Measurements from ENCODE around the gene CNOT6. TPM values are rescaled to one million over a fixed set of nuclear protein-coding genes. Genes with fewer than 3 reads are reported as not detected.
"Not testable (repeated sequence)": the region's sequence is repeated elsewhere in the genome, so short reads cannot be mapped to it uniquely, and the experiment has no call there.

Gene CNOT6
- total and polyA plus RNA-seq, 9 donors, result 11.7 to 29.7 (median 23.7) TPM

DNA sequence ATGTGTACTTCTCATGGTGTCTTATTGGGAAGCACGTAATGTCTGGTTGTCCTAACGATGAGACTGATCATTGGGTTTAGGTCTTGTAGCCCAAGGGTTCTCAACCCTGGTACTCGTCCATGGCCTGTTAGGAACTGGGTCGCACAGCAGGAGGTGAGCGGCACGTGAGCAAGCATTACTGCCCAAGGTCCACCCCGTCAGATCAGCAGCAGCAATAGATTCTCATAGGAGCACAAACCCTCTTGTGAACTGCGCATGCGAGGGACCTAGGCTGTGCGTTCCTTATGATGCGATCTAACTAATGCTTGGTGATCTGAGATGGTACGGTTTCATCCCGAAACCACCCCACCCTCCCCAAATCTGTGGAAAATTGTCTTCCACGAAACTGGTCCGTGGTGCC, 33.5 kb downstream of the CNOT6 start:
- DNase-seq, result no peak
- peaks cover 4% of the 10 kb centered on the region for H3K4me1 ChIP-seq (ENCODE audit: control insufficient read depth, insufficient read depth, low read length)
- H3K4me3 ChIP-seq (ENCODE audit: low read length), result no peak overlapping the region
- H3K36me3 ChIP-seq (ENCODE audit: control insufficient read depth, insufficient read depth, low read length), result peaks cover 18% of the 10 kb centered on the region
- WGBS (ENCODE audit: insufficient coverage), result 96% methylated on average over 13 of the region's 15 CpGs
- H3K27ac ChIP-seq (ENCODE audit: low read length), result no peak overlapping the region
- no peaks in the 10 kb centered on the region for H3K27me3 ChIP-seq (ENCODE audit: control insufficient read depth, insufficient read depth, low read length)
- no peaks in the 10 kb centered on the region for H3K9me3 ChIP-seq (replicated peaks; ENCODE audit: control insufficient read depth, low read depth, low read length)

DNA sequence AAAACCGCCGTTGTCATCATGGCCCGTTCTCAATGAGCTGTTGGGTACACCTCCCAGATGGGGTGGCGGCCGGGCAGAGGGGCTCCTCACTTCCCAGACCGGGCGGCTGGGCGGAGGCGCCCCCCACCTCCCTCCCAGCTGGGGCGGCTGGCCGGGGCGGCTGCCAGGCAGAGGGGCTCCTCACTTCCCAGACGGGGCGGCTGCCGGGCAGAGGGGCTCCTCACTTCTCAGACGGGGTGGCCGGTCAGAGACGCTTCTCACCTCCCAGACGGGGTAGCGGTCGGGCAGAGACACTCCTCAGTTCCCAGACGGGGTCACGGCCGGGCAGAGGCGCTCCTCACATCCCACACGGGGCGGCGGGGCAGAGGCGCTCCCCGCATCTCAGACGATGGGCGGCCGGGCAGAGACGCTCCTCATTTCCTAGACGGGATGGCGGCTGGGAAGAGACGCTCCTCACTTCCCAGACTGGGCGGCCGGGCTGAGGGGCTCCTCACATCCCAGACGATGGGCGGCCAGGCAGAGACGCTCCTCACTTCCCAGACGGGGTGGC, 36.9 kb downstream of the CNOT6 start:
- H3K4me1 ChIP-seq (ENCODE audit: control insufficient read depth, insufficient read depth, low read length); DNase-seq: not testable (repeated sequence)
- 95% methylated on average over 21 of the region's 43 CpGs for WGBS (ENCODE audit: insufficient coverage)

DNA sequence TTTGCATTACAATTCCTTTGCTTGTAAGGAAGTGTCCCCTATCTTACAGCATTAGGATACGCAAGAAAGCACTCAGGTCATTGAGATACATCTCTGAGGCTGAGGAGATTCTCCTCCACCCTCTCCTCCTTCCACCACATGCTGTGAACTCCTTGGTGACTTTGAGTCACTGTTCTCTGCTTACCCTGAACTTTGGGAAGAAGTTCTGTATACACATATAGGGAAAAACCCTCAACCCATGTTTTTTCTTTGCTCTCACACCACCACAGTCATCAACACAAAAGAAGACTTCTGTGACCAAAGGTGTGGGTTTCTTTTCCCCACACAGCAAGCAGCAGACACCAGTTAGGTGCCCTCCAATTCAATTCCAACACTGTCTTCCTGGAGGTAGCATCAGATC, 38.1 kb downstream of the CNOT6 start:
- no peak overlapping the region for H3K4me3 ChIP-seq (ENCODE audit: low read length)
- no peaks in the 10 kb centered on the region for H3K27me3 ChIP-seq (ENCODE audit: control insufficient read depth, insufficient read depth, low read length)
- DNase-seq, result no peak
- H3K27ac ChIP-seq (ENCODE audit: low read length), result no peak overlapping the region
- no peaks in the 10 kb centered on the region for H3K9me3 ChIP-seq (replicated peaks; ENCODE audit: control insufficient read depth, low read depth, low read length)
- WGBS (ENCODE audit: insufficient coverage), result 100% methylated on average over 1 of the region's 1 CpG
- peaks cover 49% of the 10 kb centered on the region for H3K36me3 ChIP-seq (ENCODE audit: control insufficient read depth, insufficient read depth, low read length)
- no peaks in the 10 kb centered on the region for H3K4me1 ChIP-seq (ENCODE audit: control insufficient read depth, insufficient read depth, low read length)

More for the DNA sequence above, 36.9 kb downstream of the CNOT6 start:
- H3K36me3 ChIP-seq (ENCODE audit: control insufficient read depth, insufficient read depth, low read length), result peaks cover 41% of the 10 kb centered on the region
- H3K4me3 ChIP-seq (ENCODE audit: low read length); H3K27ac ChIP-seq (ENCODE audit: low read length); H3K27me3 ChIP-seq (ENCODE audit: control insufficient read depth, insufficient read depth, low read length); H3K9me3 ChIP-seq (replicated peaks; ENCODE audit: control insufficient read depth, low read depth, low read length): not testable (repeated sequence)

GRCh38 chr5:180533845-180534244, 39.7 kb downstream of the CNOT6 start:
- Histone ChIP-seq H3K27me3 (ENCODE audit: control insufficient read depth, insufficient read depth, low read length) (no peaks in the 10 kb centered on the region), H3K36me3 (ENCODE audit: control insufficient read depth, insufficient read depth, low read length) (peaks cover 45% of the 10 kb centered on the region), H3K27ac (ENCODE audit: low read length) (no peak overlapping the region), H3K4me3 (ENCODE audit: low read length) (no peak overlapping the region), H3K4me1 (ENCODE audit: control insufficient read depth, insufficient read depth, low read length) (no peaks in the 10 kb centered on the region), H3K9me3 (replicated peaks; ENCODE audit: control insufficient read depth, low read depth, low read length) (no peaks in the 10 kb centered on the region)
- WGBS (ENCODE audit: insufficient coverage), result no CpG with 5 or more reads among the region's 1 CpG
- no peak for DNase-seq

- DNase-seq, result no peak
- peaks cover 41% of the 10 kb centered on the region for H3K36me3 ChIP-seq (ENCODE audit: control insufficient read depth, insufficient read depth, low read length)
- H3K27ac ChIP-seq (ENCODE audit: low read length), result no peak overlapping the region
- H3K4me3 ChIP-seq (ENCODE audit: low read length), result no peak overlapping the region
- no CpG with 5 or more reads among the region's 4 CpGs for WGBS (ENCODE audit: insufficient coverage)
- H3K27me3 ChIP-seq (ENCODE audit: control insufficient read depth, insufficient read depth, low read length), result no peaks in the 10 kb centered on the region
- no peaks in the 10 kb centered on the region for H3K9me3 ChIP-seq (replicated peaks; ENCODE audit: control insufficient read depth, low read depth, low read length)
- no peaks in the 10 kb centered on the region for H3K4me1 ChIP-seq (ENCODE audit: control insufficient read depth, insufficient read depth, low read length)
Measured at GRCh38 chr5:180535573-180535972, 41.4 kb downstream of the CNOT6 start.

- H3K4me3 ChIP-seq (ENCODE audit: low read length), result no peak overlapping the region
- H3K27ac ChIP-seq (ENCODE audit: low read length), result no peak overlapping the region
- no peak for DNase-seq
- H3K4me1 ChIP-seq (ENCODE audit: control insufficient read depth, insufficient read depth, low read length), result no peaks in the 10 kb centered on the region
- H3K27me3 ChIP-seq (ENCODE audit: control insufficient read depth, insufficient read depth, low read length), result no peaks in the 10 kb centered on the region
- no CpG with 5 or more reads among the region's 6 CpGs for WGBS (ENCODE audit: insufficient coverage)
- peaks cover 21% of the 10 kb centered on the region for H3K36me3 ChIP-seq (ENCODE audit: control insufficient read depth, insufficient read depth, low read length)
- H3K9me3 ChIP-seq (replicated peaks; ENCODE audit: control insufficient read depth, low read depth, low read length), result no peaks in the 10 kb centered on the region
Measured at GRCh38 chr5:180540050-180540694, 46.0 kb downstream of the CNOT6 start.

DNA sequence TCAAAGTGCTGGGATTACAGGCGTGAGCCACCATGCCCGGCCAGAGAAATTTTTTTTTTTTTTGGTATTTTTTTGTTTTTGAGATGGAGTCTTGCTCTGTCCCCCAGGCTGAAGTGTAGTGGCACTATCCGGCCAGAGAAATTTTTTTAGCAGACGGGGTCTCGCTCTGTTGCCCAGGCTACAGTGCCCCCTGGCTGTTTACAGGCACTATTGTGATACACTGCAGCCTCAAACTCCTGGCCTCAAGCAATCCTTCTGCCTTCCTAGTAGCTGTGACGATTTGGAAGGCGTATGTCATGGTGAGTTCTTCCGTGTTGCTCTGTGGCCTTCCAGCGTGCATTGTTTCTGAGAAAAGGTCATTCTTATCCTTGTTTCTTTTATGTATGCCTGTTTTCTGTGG, 47.5 kb downstream of the CNOT6 start:
- Histone ChIP-seq H3K36me3 (ENCODE audit: control insufficient read depth, insufficient read depth, low read length) (peaks cover 12% of the 10 kb centered on the region), H3K9me3 (replicated peaks; ENCODE audit: control insufficient read depth, low read depth, low read length) (no peaks in the 10 kb centered on the region), H3K4me3 (ENCODE audit: low read length) (no peak overlapping the region), H3K27ac (ENCODE audit: low read length) (no peak overlapping the region), H3K4me1 (ENCODE audit: control insufficient read depth, insufficient read depth, low read length) (no peaks in the 10 kb centered on the region), H3K27me3 (ENCODE audit: control insufficient read depth, insufficient read depth, low read length) (no peaks in the 10 kb centered on the region)
- no peak for DNase-seq
- 80% methylated on average over 1 of the region's 9 CpGs for WGBS (ENCODE audit: insufficient coverage)

DNA sequence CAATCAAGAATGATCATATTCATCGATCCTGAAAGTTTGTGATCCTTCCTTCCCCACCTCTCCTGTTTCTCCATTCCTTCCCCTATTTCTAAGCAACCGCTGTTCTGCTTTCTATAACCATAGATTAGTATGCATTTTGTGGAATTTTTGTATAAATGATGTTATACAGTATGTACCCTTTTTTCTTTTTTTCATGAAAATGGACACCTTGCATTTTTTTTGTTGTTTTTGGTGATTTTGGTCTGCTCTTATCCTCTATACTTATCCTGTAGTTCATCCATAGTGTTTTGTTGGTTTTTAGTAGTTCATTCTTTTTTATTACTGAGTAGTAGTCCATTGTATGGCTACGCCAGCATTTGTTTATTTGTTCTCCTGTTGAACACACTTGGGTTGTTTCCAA, 51.1 kb downstream of the CNOT6 start:
- Histone ChIP-seq H3K27me3 (ENCODE audit: control insufficient read depth, insufficient read depth, low read length) (no peaks in the 10 kb centered on the region), H3K36me3 (ENCODE audit: control insufficient read depth, insufficient read depth, low read length) (peaks cover 12% of the 10 kb centered on the region), H3K4me3 (ENCODE audit: low read length) (no peak overlapping the region), H3K4me1 (ENCODE audit: control insufficient read depth, insufficient read depth, low read length) (no peaks in the 10 kb centered on the region), H3K27ac (ENCODE audit: low read length) (no peak overlapping the region), H3K9me3 (replicated peaks; ENCODE audit: control insufficient read depth, low read depth, low read length) (no peaks in the 10 kb centered on the region)
- no peak for DNase-seq
- no CpG with 5 or more reads among the region's 3 CpGs for WGBS (ENCODE audit: insufficient coverage)

DNA sequence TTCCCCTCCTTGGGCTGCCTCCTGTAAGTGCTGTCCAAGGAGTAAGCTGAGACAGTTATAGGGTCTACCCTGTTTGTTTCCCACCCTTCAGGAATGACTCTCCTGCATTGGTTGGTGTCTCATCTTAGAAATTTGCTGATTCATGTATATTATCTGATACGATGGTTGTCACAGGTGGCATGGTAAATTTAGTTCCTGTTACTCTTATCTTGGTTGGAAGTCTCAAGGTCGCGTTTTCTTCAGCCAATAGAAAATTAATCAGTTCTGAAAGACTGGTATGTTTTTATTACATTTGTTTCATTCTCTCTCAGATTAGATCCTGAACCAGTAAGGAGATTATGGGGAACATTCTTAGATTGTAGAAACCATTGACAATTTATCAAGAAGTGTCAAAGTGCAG, 54.4 kb downstream of the CNOT6 start:
- DNase-seq, result no peak
- Histone ChIP-seq H3K27ac (ENCODE audit: low read length) (no peak overlapping the region), H3K4me3 (ENCODE audit: low read length) (no peak overlapping the region), H3K27me3 (ENCODE audit: control insufficient read depth, insufficient read depth, low read length) (no peaks in the 10 kb centered on the region), H3K4me1 (ENCODE audit: control insufficient read depth, insufficient read depth, low read length) (no peaks in the 10 kb centered on the region), H3K36me3 (ENCODE audit: control insufficient read depth, insufficient read depth, low read length) (peaks cover 15% of the 10 kb centered on the region), H3K9me3 (replicated peaks; ENCODE audit: control insufficient read depth, low read depth, low read length) (no peaks in the 10 kb centered on the region)
- no CpG with 5 or more reads among the region's 3 CpGs for WGBS (ENCODE audit: insufficient coverage)

DNA sequence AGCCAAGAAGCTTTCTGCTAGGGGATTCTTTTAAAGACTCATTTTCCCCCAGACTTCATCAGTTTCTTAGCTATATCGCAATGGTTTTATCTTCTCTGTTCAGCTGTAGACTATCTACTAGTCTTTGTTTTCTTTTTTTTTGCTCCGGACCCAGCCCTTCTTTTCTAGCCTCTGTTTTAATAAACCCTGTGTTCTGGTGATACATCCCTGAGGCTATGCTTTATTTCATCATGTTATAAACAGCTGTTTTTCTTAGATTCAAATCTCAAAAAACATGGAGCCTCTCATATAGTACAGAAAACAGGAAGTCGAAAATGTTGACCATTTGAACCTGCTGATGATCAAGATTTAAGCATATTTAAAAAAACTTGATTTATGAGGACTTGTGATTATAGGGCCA, 59.4 kb downstream of the CNOT6 start:
- Histone ChIP-seq H3K27me3 (ENCODE audit: control insufficient read depth, insufficient read depth, low read length) (no peaks in the 10 kb centered on the region), H3K27ac (ENCODE audit: low read length) (no peak overlapping the region), H3K4me3 (ENCODE audit: low read length) (no peak overlapping the region), H3K4me1 (ENCODE audit: control insufficient read depth, insufficient read depth, low read length) (no peaks in the 10 kb centered on the region), H3K9me3 (replicated peaks; ENCODE audit: control insufficient read depth, low read depth, low read length) (no peaks in the 10 kb centered on the region), H3K36me3 (ENCODE audit: control insufficient read depth, insufficient read depth, low read length) (peaks cover 30% of the 10 kb centered on the region)
- no peak for DNase-seq
- WGBS (ENCODE audit: insufficient coverage), result no CpG with 5 or more reads among the region's 3 CpGs

Data from muscle of leg (tissue), 11 donors.